Activated CD4-positive, alpha-beta T cell treated with anti-CD3 and anti-CD28 coated beads, Interleukin-2, amount 50 U/mL, for 1 hour (primary cell): Measurements from ENCODE around the gene PRTN3.
"Not testable (repeated sequence)": the region's sequence is repeated elsewhere in the genome, so short reads cannot be mapped to it uniquely, and the experiment has no call there.

Source experiments
- DNase-seq: peaks from one replicate; pipeline ENCODE4 v3.0.0-alpha.2; 2020

Gene PRTN3

GRCh38 chr19:884420-885211, 43.8 kb downstream of the PRTN3 start:
- no peak for DNase-seq

DNA sequence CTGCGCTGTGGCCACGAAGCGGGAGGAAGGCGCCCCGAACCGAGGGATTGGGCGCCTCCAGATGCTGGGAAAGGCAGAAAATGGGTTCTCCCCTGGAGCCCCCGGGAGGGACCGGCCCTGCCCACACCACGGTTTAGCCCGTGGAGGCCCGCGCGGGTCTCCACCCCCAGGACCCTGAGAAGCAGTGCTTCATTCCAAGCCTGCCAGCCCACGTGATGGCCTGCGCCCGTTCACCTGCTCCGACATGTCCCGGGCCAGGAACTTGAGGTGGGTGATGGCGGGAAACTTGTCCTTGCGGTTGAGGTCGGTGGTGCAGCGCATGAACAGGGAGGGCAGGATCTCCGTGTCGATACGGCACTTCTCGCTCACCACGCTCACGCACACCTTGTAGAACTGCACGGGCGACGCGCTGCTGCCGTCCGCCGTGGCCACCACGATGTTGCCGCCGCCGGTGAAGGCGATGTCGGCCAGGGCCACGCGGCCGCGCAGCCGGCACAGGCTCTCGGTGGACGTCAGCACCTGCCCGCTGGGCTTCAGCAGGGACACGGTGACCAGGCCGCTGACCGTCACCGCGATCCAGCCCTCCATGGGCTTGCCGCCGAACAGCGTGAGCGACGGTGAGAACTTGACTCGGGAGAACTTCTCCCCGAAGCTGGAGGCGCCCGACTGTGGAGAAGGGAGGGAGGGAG, 44.9 kb downstream of the PRTN3 start:
- no peak for DNase-seq

DNA sequence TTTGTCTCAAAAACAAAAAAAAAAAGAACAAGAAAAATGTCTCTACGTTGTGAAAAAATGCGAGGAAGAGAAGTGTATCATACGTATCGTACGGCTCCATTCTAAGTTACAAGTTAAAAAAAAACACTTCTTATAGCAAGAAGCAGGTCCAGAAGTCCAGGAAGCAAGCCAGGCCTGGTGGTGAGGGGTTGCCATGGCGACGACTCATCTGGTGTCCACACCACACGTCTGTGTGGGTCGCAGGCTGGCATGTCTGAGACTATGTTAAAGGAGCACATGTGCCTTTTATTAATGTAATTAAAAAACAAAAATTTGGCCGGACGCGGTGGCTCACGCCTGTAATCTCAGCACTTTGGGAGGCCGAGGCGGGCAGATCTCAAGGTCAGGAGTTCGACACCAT, 46.3 kb downstream of the PRTN3 start:
- no peak for DNase-seq

DNA sequence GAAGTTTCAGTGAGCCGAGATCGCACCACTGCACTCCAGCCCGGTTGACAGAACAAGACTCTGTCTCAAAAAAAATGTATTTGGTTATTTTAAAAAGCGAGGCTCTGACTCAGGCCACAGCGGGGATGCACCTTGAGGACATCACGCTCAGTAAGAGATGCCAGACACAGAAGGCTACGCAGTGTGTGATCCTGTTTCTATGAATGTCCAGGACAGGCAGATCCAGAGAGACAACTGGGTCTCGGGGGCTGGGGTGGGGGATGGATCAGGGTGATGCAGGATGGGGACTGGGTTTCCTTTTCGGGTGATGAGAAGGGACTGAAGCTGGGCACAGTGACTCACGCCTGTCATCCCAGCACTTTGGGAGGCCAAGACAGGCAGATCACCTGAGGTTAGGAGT, 46.8 kb downstream of the PRTN3 start:
- no peak for DNase-seq

GRCh38 chr19:888581-889385, 48.0 kb downstream of the PRTN3 start:
- peak; percentile 56 for DNase-seq

DNA sequence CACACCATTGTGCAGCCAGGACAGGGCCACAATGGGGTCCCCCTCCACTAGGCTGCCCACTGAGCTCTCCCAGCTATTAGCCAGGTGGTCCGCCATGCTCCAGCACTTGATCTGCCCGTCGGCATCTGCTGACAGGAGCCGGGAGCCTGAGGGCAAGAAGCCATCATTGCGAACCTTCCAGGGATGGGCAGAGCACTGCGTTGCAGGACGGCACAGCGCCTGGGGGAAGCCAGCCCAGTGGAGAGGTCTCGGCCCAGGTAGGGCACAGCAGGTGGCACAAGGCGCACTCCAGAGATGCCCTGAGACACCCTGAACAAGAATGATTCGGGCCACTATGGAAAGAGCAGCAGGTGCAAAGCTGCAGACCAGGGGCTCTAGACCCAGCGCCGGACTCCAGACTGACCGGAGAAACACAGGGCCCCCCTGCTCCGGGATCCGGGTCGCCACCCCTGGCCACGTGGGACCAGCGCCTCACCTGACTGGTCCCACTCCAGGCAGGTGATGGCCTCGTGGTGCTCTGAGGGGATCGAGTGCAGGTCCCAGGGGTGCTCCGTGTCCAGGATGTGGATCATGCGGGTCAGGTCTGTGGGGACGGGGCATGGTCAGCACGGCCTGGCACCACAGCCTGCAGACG, 49.0 kb downstream of the PRTN3 start:
- DNase-seq: no peak

DNA sequence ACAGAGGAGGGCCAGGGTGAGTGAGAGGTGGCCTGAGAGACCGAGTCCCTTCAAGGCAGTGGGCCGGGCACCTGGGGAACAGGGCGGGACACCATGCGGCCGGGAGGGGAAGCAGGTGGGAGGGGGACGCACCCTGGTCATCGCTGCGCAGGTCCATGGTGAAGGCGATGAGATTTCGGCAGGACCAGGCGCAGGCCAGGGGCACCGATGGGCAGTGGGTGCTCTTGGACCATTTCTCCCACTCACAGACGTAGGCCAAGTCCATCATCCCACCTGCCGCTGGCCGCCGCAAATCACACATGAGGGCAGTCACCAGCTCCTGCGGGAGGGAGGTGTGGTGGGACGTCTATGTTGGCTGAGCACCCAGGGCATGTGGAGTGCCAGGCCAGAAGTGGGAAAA, 50.0 kb downstream of the PRTN3 start:
- DNase-seq: no peak

GRCh38 chr19:891421-892200, 50.8 kb downstream of the PRTN3 start:
- not testable (repeated sequence) for DNase-seq

- no peak for DNase-seq
These were observed 51.6 kb downstream of the PRTN3 start for GRCh38 chr19:892243-892893.

GRCh38 chr19:892894-893689, 52.3 kb downstream of the PRTN3 start, which contains the start of the genes MED16 and RNU6-9:
Gene MED16 (minus strand): TSS chr19:893187. CDS start chr19:891131, 2,056 bp downstream.
Gene RNU6-9 (plus strand): TSS chr19:893484.
- peak; percentile 88 for DNase-seq

GRCh38 chr19:896434-896833, 55.6 kb downstream of the PRTN3 start:
- DNase-seq: no peak

DNA sequence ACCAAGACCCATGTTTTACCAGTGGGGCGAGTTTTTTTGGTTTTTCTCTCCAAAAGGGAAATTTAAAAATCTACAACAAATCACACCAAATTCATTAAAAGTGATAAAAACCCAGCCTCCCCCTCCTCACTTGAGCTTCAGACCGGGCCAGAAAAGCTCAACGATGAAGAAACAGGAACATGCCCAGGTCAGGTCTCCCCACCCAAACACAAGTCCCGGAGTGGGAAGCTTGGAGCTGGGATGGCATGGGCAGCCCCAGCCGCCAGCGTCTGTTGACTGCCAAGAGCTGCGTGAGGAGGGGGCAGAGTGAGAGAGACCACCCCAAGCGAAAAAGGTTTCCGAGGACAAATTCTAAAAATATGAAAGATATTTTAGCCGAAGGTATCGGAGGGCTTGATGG, 56.2 kb downstream of the PRTN3 start:
- no peak for DNase-seq

DNA sequence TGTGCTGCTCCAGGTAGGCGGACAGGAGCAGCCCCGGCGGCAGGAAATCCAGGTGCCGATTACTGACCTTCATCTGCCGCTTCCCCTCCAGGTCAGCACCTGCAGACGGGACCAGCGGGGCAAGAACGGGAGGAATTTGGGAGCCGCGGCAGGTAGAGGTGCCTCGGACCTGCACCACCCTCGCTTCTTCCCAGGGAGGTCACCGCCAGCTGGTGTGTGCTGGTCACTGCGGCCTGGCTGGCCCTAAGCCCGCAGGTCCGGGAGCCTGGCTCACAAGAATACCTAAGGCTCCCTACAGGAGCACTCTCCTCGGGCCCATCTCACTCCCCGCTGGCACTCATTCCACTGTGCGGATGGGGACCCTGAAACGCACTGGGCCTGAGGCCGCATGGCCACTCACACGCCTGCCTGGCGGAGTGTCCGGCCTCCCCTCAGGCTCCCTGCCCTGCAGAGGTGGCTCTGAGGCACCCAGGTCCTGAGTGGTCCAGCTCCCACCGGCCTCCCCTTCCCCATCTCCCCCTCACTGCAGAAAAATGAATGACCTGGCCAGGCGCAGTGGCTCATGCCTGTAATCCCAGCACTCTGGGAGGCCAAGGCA, 56.7 kb downstream of the PRTN3 start:
- DNase-seq: no peak
